Eye (tissue), 1 donor: Measurements from ENCODE around the gene NAGA.
"Not testable (repeated sequence)": the region's sequence is repeated elsewhere in the genome, so short reads cannot be mapped to it uniquely, and the experiment has no call there.

ENCODE experiments used
- DNase-seq: peaks from one replicate; pipeline ENCODE4 v3.0.0-alpha.2; 2015

NAGA gene

GRCh38 chr22:42070517-42071422 lies at the start of gene NAGA:
Gene NAGA (minus strand): TSS chr22:42070812. CDS start chr22:42070297, 515 bp downstream.
- peak; percentile 97 for DNase-seq

- DNase-seq: no peak
These were observed 46.3 kb upstream of the NAGA start for GRCh38 chr22:42116848-42117424.

- not testable (repeated sequence) for DNase-seq
These were observed 44.8 kb upstream of the NAGA start for GRCh38 chr22:42115420-42115830.

GRCh38 chr22:42114721-42115120 lies 44.1 kb upstream of the NAGA start:
- no peak for DNase-seq

GRCh38 chr22:42112793-42113192 lies 42.2 kb upstream of the NAGA start:
- peak; percentile 51 for DNase-seq

- no peak for DNase-seq
These were observed 41.2 kb upstream of the NAGA start for GRCh38 chr22:42111798-42112197.

- DNase-seq: no peak
These were observed 38.2 kb upstream of the NAGA start for GRCh38 chr22:42108848-42109247.

- DNase-seq: not testable (repeated sequence)
These were observed 33.8 kb upstream of the NAGA start for GRCh38 chr22:42104332-42104860.

- DNase-seq: peak; percentile 41
These were observed 30.6 kb upstream of the NAGA start for GRCh38 chr22:42101199-42101598.

- no peak for DNase-seq
These were observed 20.8 kb upstream of the NAGA start for GRCh38 chr22:42091455-42091782.

- DNase-seq: peak; percentile 100
These were observed 20.2 kb upstream of the NAGA start, which contains the start of gene NDUFA6 for GRCh38 chr22:42090596-42091454. Gene NDUFA6 (minus strand): TSS chr22:42090772. CDS start chr22:42090744, 28 bp downstream.

- no peak for DNase-seq
These were observed 15.4 kb upstream of the NAGA start for GRCh38 chr22:42086051-42086450.

- DNase-seq: no peak
These were observed 14.3 kb upstream of the NAGA start for GRCh38 chr22:42084874-42085273.

- DNase-seq: no peak
These were observed 12.5 kb upstream of the NAGA start for GRCh38 chr22:42083119-42083518.

GRCh38 chr22:42080287-42080686 lies 9.7 kb upstream of the NAGA start:
- no peak for DNase-seq

- DNase-seq: peak; percentile 100
These were observed 9.0 kb upstream of the NAGA start, which contains the start of gene SMDT1 for GRCh38 chr22:42079319-42080251. Gene SMDT1 (plus strand): TSS chr22:42079700. CDS start chr22:42079769, 69 bp downstream.

GRCh38 chr22:42078469-42079318 lies 8.1 kb upstream of the NAGA start:
- no peak for DNase-seq

GRCh38 chr22:42077486-42078125 lies 7.0 kb upstream of the NAGA start:
- no peak for DNase-seq

- no peak for DNase-seq
These were observed 6.3 kb upstream of the NAGA start for GRCh38 chr22:42076764-42077485.
